Esophagus muscularis mucosa (tissue), 4 donors: ENCODE data around the gene CDK5R1. TPM values are rescaled to one million over a fixed set of nuclear protein-coding genes. Genes with fewer than 3 reads are reported as not detected.
A peak's percentile ranks its signal among the peaks of the same experiment; 100 is the strongest.

ENCODE experiments used
- DNase-seq: peaks from one replicate; pipeline ENCODE4 v3.0.0-alpha.2; 2017; ENCODE audit errors: extremely low spot score
- H3K27ac ChIP-seq, 4 donors: fragments of 200-600 bp; sonication (generic); replicated peaks in 1 of 4; 1 replicate in 3 of 4; 2 replicates in 1 of 4; pipeline ENCODE4 v1.5.1; 2016 to 2019; ENCODE audit warnings: mild to moderate bottlenecking in 1 of 4
- H3K27me3 ChIP-seq, 4 donors: fragments of 200-600 bp; sonication (generic); one replicate each; pipeline versions ENCODE4 v1.5.1 to v1.6.0; 2016 to 2019
- H3K36me3 ChIP-seq, 4 donors: fragments of 200-600 bp; sonication (generic); one replicate each; pipeline ENCODE4 v1.5.1; 2016 to 2019
- H3K4me1 ChIP-seq, 4 donors: fragments of 200-600 bp; sonication (generic); one replicate each; pipeline ENCODE4 v1.5.1; 2016 to 2019
- H3K4me3 ChIP-seq, 4 donors: fragments of 200-600 bp; sonication (generic); 1 replicate in 2 of 4; 2 replicates in 2 of 4; pipeline ENCODE4 v1.5.1; 2016 to 2019; ENCODE audit warnings: mild to moderate bottlenecking in 4 of 4, moderate library complexity in 1 of 4
- H3K9me3 ChIP-seq, 4 donors: fragments of 200-600 bp; sonication (generic); 1 replicate in 3 of 4; 2 replicates in 1 of 4; pipeline ENCODE4 v1.5.1; 2016 to 2019
- CTCF ChIP-seq, 3 experiments: fragments of 200-600 bp in 2 of 3; fragments of 450-650 bp in 1 of 3; sonication (generic) in 2 of 3; IDR thresholded peaks; one replicate each; pipeline ENCODE4 v1.5.1; 2017 to 2019; ENCODE audit warnings: antibody characterized with exemption in 3 of 3, mild to moderate bottlenecking in 2 of 3, moderate library complexity in 1 of 3
- EP300 ChIP-seq: sonication (generic); formaldehyde crosslinking; IDR thresholded peaks from one replicate; pipeline ENCODE4 v1.6.1; 2017; ENCODE audit warnings: antibody characterized with exemption
- POLR2A ChIP-seq: fragments of 450-650 bp; IDR thresholded peaks from one replicate; pipeline ENCODE4 v1.6.1; 2017; ENCODE audit warnings: antibody characterized with exemption, moderate library complexity, mild to moderate bottlenecking, low read depth
- POLR2AphosphoS5 ChIP-seq, 2 donors: sonication (generic); formaldehyde crosslinking; IDR thresholded peaks; one replicate each; pipeline ENCODE4 v1.6.1; 2017; ENCODE audit warnings: antibody characterized with exemption in 2 of 2
- WGBS: methylation state at CpG from one replicate; pipeline ENCODE4 v1.1.5; 2018; 5-methylcytosine and 5-hydroxymethylcytosine counted together
- intact Hi-C: fragments of 100-400 bp; cut with DNase I; formaldehyde crosslinking; loops from one replicate; pipeline ENCODE4 v1.15.1; 2023
- total RNA-seq, 4 donors: library from RNA; depleted of rRNA; stranded (reverse); fragments of >200 nt; gene quantifications; one replicate each; pipeline versions ENCODE4 v1.1.0 to v1.2.1, GENCODE V29; 2016

Gene CDK5R1
- total RNA-seq, 4 donors from 2014 or later: 0.33 to 1.2 (median 0.64) TPM

- H3K36me3 ChIP-seq: peaks cover 60 to 94% (median 86%) of the 10 kb centered on the region in 4 donors
- no peak overlapping the region for H3K4me3 ChIP-seq
- no peak for DNase-seq
- H3K27ac ChIP-seq: no peak overlapping the region
- intact Hi-C loops: no loop called here
- H3K27me3 ChIP-seq: no peaks in the 10 kb centered on the region
- no peak for TF ChIP-seq EP300
- TF ChIP-seq CTCF (IDR thresholded peaks at IDR 0.05): no peak
- TF ChIP-seq POLR2AphosphoS5 (IDR thresholded peaks at IDR 0.05): no peak
- TF ChIP-seq POLR2A: no peak
- H3K4me1 ChIP-seq: peaks cover 0 to 3% (median 0%) of the 10 kb centered on the region in 4 donors
- H3K9me3 ChIP-seq: no peaks in the 10 kb centered on the region
Measured at GRCh38 chr17:32458371-32458770, 28.4 kb upstream of the CDK5R1 start.

GRCh38 chr17:32460054-32460453 lies 26.7 kb upstream of the CDK5R1 start:
- Histone ChIP-seq H3K27me3 (no peaks in the 10 kb centered on the region), H3K27ac (no peak overlapping the region), H3K4me3 (no peak overlapping the region), H3K9me3 (no peaks in the 10 kb centered on the region), H3K4me1 (peaks cover 0 to 3% (median 0%) of the 10 kb centered on the region in 4 donors), H3K36me3 (peaks cover 60 to 94% (median 85%) of the 10 kb centered on the region in 4 donors)
- no peak for TF ChIP-seq POLR2A
- intact Hi-C loops: no loop called here
- WGBS: 92% methylated on average over 4 of the region's 4 CpGs
- no peak for DNase-seq

- intact Hi-C loops: no loop called here
- Histone ChIP-seq H3K36me3 (peaks cover 58 to 94% (median 86%) of the 10 kb centered on the region in 4 donors), H3K4me1 (peaks cover 0 to 3% (median 0%) of the 10 kb centered on the region in 4 donors), H3K27me3 (no peaks in the 10 kb centered on the region), H3K9me3 (no peaks in the 10 kb centered on the region), H3K4me3 (no peak overlapping the region), H3K27ac (no peak overlapping the region)
- 77% methylated on average over 4 of the region's 4 CpGs for WGBS
- TF ChIP-seq POLR2AphosphoS5 (IDR thresholded peaks at IDR 0.05): no peak
- DNase-seq: no peak
Measured at GRCh38 chr17:32461498-32461852, 25.3 kb upstream of the CDK5R1 start.

GRCh38 chr17:32461853-32462617 lies 24.8 kb upstream of the CDK5R1 start:
- no peaks in the 10 kb centered on the region for H3K9me3 ChIP-seq
- WGBS: 48% methylated on average over 1 of the region's 1 CpG
- no peak for TF ChIP-seq POLR2A
- TF ChIP-seq EP300: no peak
- peak; percentile 29 to 53 (median 34) for TF ChIP-seq CTCF (IDR thresholded peaks at IDR 0.05)
- no peak for TF ChIP-seq POLR2AphosphoS5 (IDR thresholded peaks at IDR 0.05)
- no peak overlapping the region for H3K27ac ChIP-seq
- peaks cover 0 to 3% (median 0%) of the 10 kb centered on the region in 4 donors for H3K4me1 ChIP-seq
- no peak for DNase-seq
- intact Hi-C loops: no loop called here
- H3K36me3 ChIP-seq: peaks cover 55 to 94% (median 86%) of the 10 kb centered on the region in 4 donors
- no peaks in the 10 kb centered on the region for H3K27me3 ChIP-seq
- H3K4me3 ChIP-seq: no peak overlapping the region

DNA sequence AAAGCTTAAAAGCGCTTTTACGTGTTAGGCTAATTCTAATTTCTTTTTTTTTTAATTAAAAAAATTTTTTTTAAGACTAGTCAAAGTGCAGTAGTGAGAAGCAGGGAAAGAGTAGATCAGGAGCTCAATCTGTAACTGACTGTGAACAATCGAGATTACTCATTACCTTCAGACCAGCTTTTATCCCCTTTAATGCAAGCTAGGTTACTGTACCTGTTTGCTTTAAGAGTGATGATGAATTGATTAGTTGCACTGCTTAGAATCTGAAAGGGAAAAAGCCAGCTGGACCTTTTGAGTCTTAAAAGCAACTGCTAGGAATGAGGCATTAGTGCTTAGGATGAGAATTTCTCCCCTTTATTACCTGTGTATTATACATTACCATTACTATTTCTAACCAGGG lies 23.5 kb upstream of the CDK5R1 start:
- no peak overlapping the region for H3K27ac ChIP-seq
- H3K9me3 ChIP-seq: no peaks in the 10 kb centered on the region
- 91% methylated on average over 3 of the region's 3 CpGs for WGBS
- TF ChIP-seq POLR2A: no peak
- no peak for TF ChIP-seq EP300
- TF ChIP-seq POLR2AphosphoS5 (IDR thresholded peaks at IDR 0.05): no peak
- no peak for TF ChIP-seq CTCF (IDR thresholded peaks at IDR 0.05)
- intact Hi-C loops: no loop called here
- peaks cover 44 to 94% (median 87%) of the 10 kb centered on the region in 4 donors for H3K36me3 ChIP-seq
- H3K4me1 ChIP-seq: peaks cover 0 to 3% (median 0%) of the 10 kb centered on the region in 4 donors
- H3K27me3 ChIP-seq: no peaks in the 10 kb centered on the region
- no peak for DNase-seq
- H3K4me3 ChIP-seq: no peak overlapping the region

- TF ChIP-seq POLR2AphosphoS5 (IDR thresholded peaks at IDR 0.05) (no peak), EP300 (no peak), CTCF (IDR thresholded peaks at IDR 0.05) (no peak), POLR2A (no peak)
- peaks cover 37 to 91% (median 87%) of the 10 kb centered on the region in 4 donors for H3K36me3 ChIP-seq
- DNase-seq: no peak
- intact Hi-C loops: no loop called here
- peaks cover 0 to 3% (median 0%) of the 10 kb centered on the region in 4 donors for H3K4me1 ChIP-seq
- H3K27me3 ChIP-seq: no peaks in the 10 kb centered on the region
- WGBS: 71% methylated on average over 1 of the region's 1 CpG
- no peaks in the 10 kb centered on the region for H3K9me3 ChIP-seq
- no peak overlapping the region for H3K4me3 ChIP-seq
- no peak overlapping the region for H3K27ac ChIP-seq
Measured at GRCh38 chr17:32464374-32464773, 22.4 kb upstream of the CDK5R1 start.
